RWPE2 (cell line): ENCODE data around the gene FOCAD.
"Not testable (repeated sequence)": the region's sequence is repeated elsewhere in the genome, so short reads cannot be mapped to it uniquely, and the experiment has no call there.

Experiments used
- ATAC-seq: fragments of 200-7000 bp; cut with Tn5 transposase; 3 replicates; pipeline ENCODE4 v1.9.1; 2021; ENCODE audit warnings: low read depth
- DNase-seq: peaks from one replicate; pipeline ENCODE4 v3.0.0-alpha.2; 2020; ENCODE audit warnings: low spot score
- H3K27ac ChIP-seq: fragments of 450-650 bp; 2 replicates; pipeline ENCODE4 v1.5.1; 2017; ENCODE audit warnings: mild to moderate bottlenecking; ENCODE audit not compliant: poor library complexity, severe bottlenecking
- H3K27me3 ChIP-seq: fragments of 250-450 bp; sonication (Bioruptor Pico); 2 replicates; pipeline ENCODE4 v1.5.1; 2021; ENCODE audit warnings: mild to moderate bottlenecking, moderate library complexity; ENCODE audit not compliant: insufficient read depth, poor library complexity, severe bottlenecking
- H3K36me3 ChIP-seq: fragments of 250-450 bp; sonication (Bioruptor Pico); 2 replicates; pipeline ENCODE4 v1.5.1; 2020; ENCODE audit warnings: low read depth, mild to moderate bottlenecking, moderate library complexity
- H3K4me1 ChIP-seq: fragments of 250-450 bp; sonication (Bioruptor Pico); 2 replicates; pipeline ENCODE4 v1.5.1; 2021; ENCODE audit warnings: mild to moderate bottlenecking, moderate library complexity; ENCODE audit not compliant: insufficient read depth, poor library complexity, severe bottlenecking
- H3K4me3 ChIP-seq: fragments of 250-450 bp; sonication (Bioruptor Pico); 2 replicates; pipeline ENCODE4 v1.5.1; 2021; ENCODE audit warnings: mild to moderate bottlenecking, moderate library complexity; ENCODE audit not compliant: severe bottlenecking
- H3K9me3 ChIP-seq: fragments of 250-450 bp; sonication (Bioruptor Pico); 2 replicates; pipeline ENCODE4 v1.5.1; 2021; ENCODE audit warnings: mild to moderate bottlenecking, moderate library complexity; ENCODE audit not compliant: severe bottlenecking
- CTCF ChIP-seq: fragments of 450-650 bp; IDR thresholded peaks from one replicate; pipeline ENCODE4 v1.5.1; 2017; ENCODE audit warnings: mild to moderate bottlenecking, moderate library complexity; ENCODE audit not compliant: poor library complexity, severe bottlenecking

Gene FOCAD

DNA sequence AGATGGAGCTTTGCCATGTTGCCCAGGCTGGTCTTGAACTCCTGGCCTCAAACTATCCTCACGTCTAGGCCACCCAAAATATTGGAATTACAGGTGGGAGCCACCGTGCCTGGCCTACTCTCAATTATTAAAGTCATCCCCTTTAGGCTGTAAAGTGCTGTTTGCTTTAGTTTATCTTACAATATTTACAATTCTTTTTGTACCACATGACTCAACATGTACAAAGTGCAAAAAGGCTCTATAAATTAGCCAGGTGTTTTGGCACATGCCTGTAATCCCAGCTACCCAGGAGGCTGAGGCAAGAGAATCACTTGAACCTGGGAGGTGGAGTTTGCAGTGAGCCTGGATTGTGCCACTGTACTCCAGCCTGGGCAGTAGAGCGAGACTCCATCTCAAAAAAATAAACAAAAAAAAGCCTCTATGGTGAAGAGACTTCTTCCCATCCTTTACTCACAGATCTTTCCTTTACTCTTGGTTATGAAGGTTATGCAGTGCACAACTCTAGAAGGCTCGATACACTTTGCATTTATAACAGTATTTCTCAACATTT, 33.2 kb upstream of the FOCAD start:
- Histone ChIP-seq H3K4me3 (no peak overlapping the region), H3K27me3 (no peaks in the 10 kb centered on the region), H3K9me3 (no peaks in the 10 kb centered on the region), H3K27ac (no peak overlapping the region), H3K36me3 (no peaks in the 10 kb centered on the region), H3K4me1 (no peaks in the 10 kb centered on the region)
- DNase-seq (no peak), ATAC-seq (no peak)
- no peak for TF ChIP-seq CTCF

DNA sequence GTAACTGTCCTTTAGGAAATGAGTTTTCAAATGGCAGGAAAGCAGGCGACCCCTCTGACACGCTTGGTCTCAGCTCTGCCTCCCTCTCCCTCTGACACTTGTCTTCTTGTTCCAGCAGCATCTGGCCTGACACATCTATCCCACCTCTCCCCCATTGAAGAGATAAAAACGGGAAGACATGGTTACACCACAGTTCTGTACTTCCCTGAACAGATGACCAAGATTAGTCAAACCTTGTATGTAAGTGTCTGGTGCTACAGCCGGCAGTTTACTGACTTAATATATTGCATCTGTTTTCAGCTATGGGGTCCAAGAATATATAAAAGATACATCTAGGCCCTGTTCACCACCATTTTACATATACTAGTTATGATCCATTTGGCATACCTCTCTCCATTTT, 32.1 kb upstream of the FOCAD start:
- Histone ChIP-seq H3K27ac (no peak overlapping the region), H3K27me3 (no peaks in the 10 kb centered on the region), H3K9me3 (no peaks in the 10 kb centered on the region), H3K4me3 (no peak overlapping the region), H3K36me3 (no peaks in the 10 kb centered on the region), H3K4me1 (no peaks in the 10 kb centered on the region)
- DNase-seq (no peak), ATAC-seq (no peak)
- TF ChIP-seq CTCF = no peak

DNA sequence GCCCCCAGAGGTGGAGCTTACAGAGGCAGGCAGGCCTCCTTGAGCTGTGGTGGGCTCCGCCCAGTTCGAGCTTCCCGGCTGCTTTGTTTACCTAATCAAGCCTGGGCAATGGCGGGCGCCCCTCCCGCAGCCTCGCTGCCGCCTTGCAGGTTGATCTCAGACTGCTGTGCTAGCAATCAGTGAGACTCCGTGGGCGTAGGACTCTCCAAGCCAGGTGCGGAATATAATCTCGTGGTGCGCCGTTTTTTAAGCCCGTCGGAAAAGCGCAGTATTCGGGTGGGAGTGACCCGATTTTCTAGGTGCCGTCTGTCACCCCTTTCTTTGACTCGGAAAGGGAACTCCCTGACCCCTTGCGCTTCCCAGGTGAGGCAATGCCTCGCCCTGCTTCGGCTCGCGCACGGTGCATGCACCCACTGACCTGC, 25.8 kb upstream of the FOCAD start:
- not testable (repeated sequence) for H3K27me3 ChIP-seq, DNase-seq, H3K36me3 ChIP-seq, H3K9me3 ChIP-seq, ATAC-seq
- H3K4me3 ChIP-seq = peak overlapping the region; percentile 48
- H3K4me1 ChIP-seq = peaks cover 11% of the 10 kb centered on the region
- H3K27ac ChIP-seq = peak overlapping the region; percentile 62

- H3K36me3 ChIP-seq = peaks cover 5% of the 10 kb centered on the region; the same call in 1 of the 2 replicates
- TF ChIP-seq CTCF = no peak
- DNase-seq (no peak), ATAC-seq (peak; percentile 64)
- H3K4me1 ChIP-seq = peaks cover 12% of the 10 kb centered on the region
- H3K27ac ChIP-seq = peak overlapping the region; percentile 62
- H3K27me3 ChIP-seq = no peaks in the 10 kb centered on the region
- H3K9me3 ChIP-seq = peaks cover 3% of the 10 kb centered on the region
- H3K4me3 ChIP-seq = peak overlapping the region; percentile 48
Measured at GRCh38 chr9:20658677-20659473, 25.2 kb upstream of the FOCAD start.

- no peak for ATAC-seq
- Histone ChIP-seq H3K27ac (no peak overlapping the region), H3K9me3 (peaks cover 3% of the 10 kb centered on the region), H3K36me3 (peaks cover 5% of the 10 kb centered on the region; the same call in 1 of the 2 replicates), H3K4me1 (peaks cover 16% of the 10 kb centered on the region), H3K4me3 (no peak overlapping the region), H3K27me3 (no peaks in the 10 kb centered on the region)
- DNase-seq = no peak
- TF ChIP-seq CTCF = no peak
Measured at GRCh38 chr9:20659474-20659967, 24.5 kb upstream of the FOCAD start.
